ENCODE data around the gene DLGAP5.

- no peak for TF ChIP-seq TRAFD1 (CRISPR knock-in tag; IDR thresholded peaks at IDR 0.05; ENCODE audit: borderline replicate concordance)
- TF ChIP-seq TEAD3 (CRISPR knock-in tag; optimal IDR thresholded peaks at IDR 0.05; ENCODE audit: borderline replicate concordance), result no peak
- TF ChIP-seq ZNF282 (IDR thresholded peaks at IDR 0.05; ENCODE audit: partially characterized antibody), result no peak
- no peak for TF ChIP-seq USF2 (IDR thresholded peaks at IDR 0.05; ENCODE audit: low read depth, low read length)
- no peak for TF ChIP-seq USF2 (CRISPR knock-in tag; IDR thresholded peaks at IDR 0.05; ENCODE audit: borderline replicate concordance)
- TF ChIP-seq CTCF (CRISPR knock-in tag; IDR thresholded peaks at IDR 0.05), result no peak
- TF ChIP-seq ZNF589 (CRISPR knock-in tag; conservative IDR thresholded peaks at IDR 0.05), result no peak
- TF ChIP-seq POLR2A (IDR thresholded peaks at IDR 0.05; ENCODE audit: insufficient read depth in 1 of 2, low read depth in 2 of 2, low read length in 2 of 2), result no peak
- TF ChIP-seq TAF1 (CRISPR knock-in tag; IDR thresholded peaks at IDR 0.05), result no peak
- no peak for TF ChIP-seq HNF4A (CRISPR knock-in tag; IDR thresholded peaks at IDR 0.05)
- no peak for TF ChIP-seq FOXM1 (CRISPR knock-in tag; IDR thresholded peaks at IDR 0.05)
- no peak for TF ChIP-seq ZBTB38 (CRISPR knock-in tag; IDR thresholded peaks at IDR 0.05)
Measured at GRCh38 chr14:55126932-55127459, 64.4 kb downstream of the DLGAP5 start.
